Neural cell (in vitro differentiated cells): ENCODE results near the gene CCL4L2. TPM values are rescaled to one million over a fixed set of nuclear protein-coding genes. Genes with fewer than 3 reads are reported as not detected.
A peak's percentile ranks its signal among the peaks of the same experiment; 100 is the strongest.
"Not testable (repeated sequence)": the region's sequence is repeated elsewhere in the genome, so short reads cannot be mapped to it uniquely, and the experiment has no call there.

ENCODE experiments used
- H2AFZ ChIP-seq: fragments of 200-600, 300-800 bp; sonication (generic), shearing (Covaris generic); 2 replicates; pipeline ENCODE4 v1.6.0; 2014; ENCODE audit warnings: low read depth, mild to moderate bottlenecking, antibody characterized with exemption, low read length, moderate library complexity
- H3F3A ChIP-seq: fragments of 200-600 bp; shearing (Covaris generic); 2 replicates; pipeline ENCODE4 v1.6.1; 2016; ENCODE audit warnings: mild to moderate bottlenecking, moderate library complexity, mixed read lengths, antibody characterized with exemption, low read length; ENCODE audit not compliant: insufficient read depth, poor library complexity, severe bottlenecking
- H3K27ac ChIP-seq: fragments of 200-600, 300-800 bp; sonication (generic), shearing (Covaris generic); 2 replicates; pipeline ENCODE4 v1.5.1; 2014; ENCODE audit warnings: mild to moderate bottlenecking, low read length, moderate library complexity
- H3K27me3 ChIP-seq: fragments of 300-800, 200-600 bp; sonication (generic), shearing (Covaris generic); 2 replicates; pipeline ENCODE4 v1.6.0; 2014; ENCODE audit warnings: mild to moderate bottlenecking, low read depth, low read length, moderate library complexity; ENCODE audit not compliant: insufficient read depth
- H3K36me3 ChIP-seq: fragments of 300-800, 200-600 bp; sonication (generic), shearing (Covaris generic); 2 replicates; pipeline ENCODE4 v1.5.1; 2014; ENCODE audit warnings: mild to moderate bottlenecking, antibody characterized with exemption, low read length, moderate library complexity; ENCODE audit not compliant: insufficient read depth
- H3K4me2 ChIP-seq: fragments of 300-800, 200-600 bp; sonication (generic), shearing (Covaris generic); 2 replicates; pipeline ENCODE4 v1.6.0; 2014; ENCODE audit warnings: mild to moderate bottlenecking, low read length
- H3K4me3 ChIP-seq: fragments of 300-800, 200-600 bp; sonication (generic), shearing (Covaris generic); 2 replicates; pipeline ENCODE4 v1.5.1; 2014; ENCODE audit warnings: mild to moderate bottlenecking, low read length, moderate library complexity
- H3K79me2 ChIP-seq: fragments of 200-600 bp; shearing (Covaris generic); replicated peaks from 2 replicates; pipeline ENCODE4 v1.6.0; 2014; ENCODE audit warnings: mild to moderate bottlenecking, low read length, moderate library complexity; ENCODE audit not compliant: insufficient read depth
- H3K9ac ChIP-seq: fragments of 300-800, 200-600 bp; sonication (generic), shearing (Covaris generic); 2 replicates; pipeline ENCODE4 v1.6.1; 2016; ENCODE audit warnings: mild to moderate bottlenecking, low read length, mixed read lengths
- H3K9me2 ChIP-seq: fragments of 200-600 bp; shearing (Covaris generic); 2 replicates; pipeline ENCODE4 v1.6.1; 2016; ENCODE audit warnings: mild to moderate bottlenecking, low read length, mixed read lengths; ENCODE audit not compliant: insufficient read depth
- H3K9me3 ChIP-seq: fragments of 200-600, 300-800 bp; sonication (generic), shearing (Covaris generic); 2 replicates; pipeline ENCODE4 v1.6.1; 2016; ENCODE audit warnings: mild to moderate bottlenecking, mixed run types, low read length, moderate library complexity, mixed read lengths
- H4K20me1 ChIP-seq: fragments of 200-600 bp; shearing (Covaris generic); 2 replicates; pipeline ENCODE4 v1.6.1; 2016; ENCODE audit warnings: mild to moderate bottlenecking, mixed run types; ENCODE audit not compliant: insufficient read depth
- EP300 ChIP-seq: fragments of 450-650 bp; conservative IDR thresholded peaks from 2 replicates; pipeline ENCODE4 v1.6.1; 2014; ENCODE audit warnings: antibody characterized with exemption, mild to moderate bottlenecking, moderate library complexity; ENCODE audit not compliant: poor library complexity, severe bottlenecking
- MXI1 ChIP-seq: fragments of 450-650 bp; conservative IDR thresholded peaks from 2 replicates; pipeline ENCODE4 v1.6.1; 2014; ENCODE audit warnings: antibody characterized with exemption, mild to moderate bottlenecking; ENCODE audit not compliant: poor library complexity, severe bottlenecking
- POLR2AphosphoS5 ChIP-seq: IDR thresholded peaks from 2 replicates; pipeline ENCODE4 v1.6.1; 2012
- RAD21 ChIP-seq: fragments of 450-650 bp; conservative IDR thresholded peaks from 2 replicates; pipeline ENCODE4 v1.6.1; 2014; ENCODE audit warnings: antibody characterized with exemption, mild to moderate bottlenecking, moderate library complexity
- SMC3 ChIP-seq: fragments of 450-650 bp; conservative IDR thresholded peaks from 2 replicates; pipeline ENCODE4 v1.6.1; 2014; ENCODE audit warnings: antibody characterized with exemption, mild to moderate bottlenecking, moderate library complexity; ENCODE audit not compliant: poor library complexity
- TAF1 ChIP-seq: IDR thresholded peaks from 2 replicates; pipeline ENCODE4 v1.6.1; 2012; ENCODE audit warnings: low read depth
- polyA plus RNA-seq: library from polyadenylated mRNA; depleted of rRNA; stranded (reverse); fragments of >200 nt; gene quantifications from 2 replicates; pipeline ENCODE4 v1.2.3, GENCODE V29; 2014
- TF ChIP-seq, protein P1 (sequence below): fragments of 450-650 bp; IDR thresholded peaks from 2 replicates; pipeline ENCODE4 v1.5.1; 2014; ENCODE audit warnings: antibody characterized with exemption, mild to moderate bottlenecking, moderate library complexity; ENCODE audit not compliant: poor library complexity, severe bottlenecking

The CCL4L2 gene
- polyA plus RNA-seq, 1 donor from 2014 or later: not detected

- TF ChIP-seq, protein P1, sequence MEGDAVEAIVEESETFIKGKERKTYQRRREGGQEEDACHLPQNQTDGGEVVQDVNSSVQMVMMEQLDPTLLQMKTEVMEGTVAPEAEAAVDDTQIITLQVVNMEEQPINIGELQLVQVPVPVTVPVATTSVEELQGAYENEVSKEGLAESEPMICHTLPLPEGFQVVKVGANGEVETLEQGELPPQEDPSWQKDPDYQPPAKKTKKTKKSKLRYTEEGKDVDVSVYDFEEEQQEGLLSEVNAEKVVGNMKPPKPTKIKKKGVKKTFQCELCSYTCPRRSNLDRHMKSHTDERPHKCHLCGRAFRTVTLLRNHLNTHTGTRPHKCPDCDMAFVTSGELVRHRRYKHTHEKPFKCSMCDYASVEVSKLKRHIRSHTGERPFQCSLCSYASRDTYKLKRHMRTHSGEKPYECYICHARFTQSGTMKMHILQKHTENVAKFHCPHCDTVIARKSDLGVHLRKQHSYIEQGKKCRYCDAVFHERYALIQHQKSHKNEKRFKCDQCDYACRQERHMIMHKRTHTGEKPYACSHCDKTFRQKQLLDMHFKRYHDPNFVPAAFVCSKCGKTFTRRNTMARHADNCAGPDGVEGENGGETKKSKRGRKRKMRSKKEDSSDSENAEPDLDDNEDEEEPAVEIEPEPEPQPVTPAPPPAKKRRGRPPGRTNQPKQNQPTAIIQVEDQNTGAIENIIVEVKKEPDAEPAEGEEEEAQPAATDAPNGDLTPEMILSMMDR: no peak
- no peak for TF ChIP-seq MXI1
- TF ChIP-seq TAF1: no peak
These were observed 28.5 kb upstream of the CCL4L2 start (continued) for GRCh38 chr17:36182176-36183000.

DNA sequence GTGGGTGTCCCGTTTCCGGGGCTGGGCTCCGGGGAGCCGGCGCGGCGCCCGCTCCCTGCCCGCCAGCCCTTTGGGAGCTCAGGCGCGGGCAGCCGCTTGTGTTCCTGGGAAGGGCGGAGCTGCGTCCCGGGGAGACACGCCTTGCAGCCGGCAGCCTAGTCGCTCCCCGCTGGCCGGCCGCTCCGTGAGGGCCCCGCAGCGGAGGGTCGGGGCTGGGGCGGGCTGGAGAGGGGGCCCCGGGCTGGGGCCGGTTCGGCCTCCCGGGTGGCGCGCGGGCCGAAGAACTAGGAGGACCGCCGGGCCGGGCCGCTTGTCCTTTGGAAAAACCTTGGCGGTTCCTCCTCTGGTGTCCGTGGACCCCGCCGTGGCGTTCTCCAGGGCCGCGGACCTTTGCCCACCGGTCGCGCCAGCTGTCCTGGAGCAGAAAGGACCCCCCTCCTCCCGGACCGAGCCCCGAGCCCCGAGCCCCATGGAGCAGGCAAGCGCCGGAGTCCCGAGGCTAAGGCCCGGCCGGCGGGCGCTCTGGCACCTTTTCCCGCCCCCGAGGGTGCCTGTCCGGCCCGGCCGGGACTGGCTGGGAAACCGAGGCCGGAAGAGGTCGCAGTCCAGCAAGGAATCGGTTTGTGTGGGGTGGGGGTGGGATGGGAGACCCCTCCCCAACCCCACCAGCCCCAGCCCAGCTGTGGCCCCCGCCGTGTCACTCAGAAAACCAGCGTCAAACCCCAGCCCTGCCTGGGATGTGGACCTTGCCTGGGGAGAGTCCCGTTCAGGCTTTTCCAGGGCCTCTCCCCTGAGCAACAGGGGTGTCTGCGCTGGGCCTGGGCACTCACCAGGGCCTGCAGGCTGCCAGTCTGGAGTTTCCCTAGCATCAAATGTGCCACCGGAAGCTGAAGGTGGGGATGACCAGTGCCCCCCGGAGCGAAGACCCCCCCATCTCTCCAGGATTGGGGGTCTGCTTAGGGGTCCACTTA lies 27.6 kb upstream of the CCL4L2 start:
- no peaks in the 10 kb centered on the region for H3K9me2 ChIP-seq
- H2AFZ ChIP-seq: peak overlapping the region; percentile 36
- H4K20me1 ChIP-seq: no peaks in the 10 kb centered on the region
- H3K9me3 ChIP-seq: no peaks in the 10 kb centered on the region
- H3K4me2 ChIP-seq: peak overlapping the region; percentile 32
- H3K36me3 ChIP-seq: no peaks in the 10 kb centered on the region
- H3K27ac ChIP-seq: no peak overlapping the region
- H3K27me3 ChIP-seq: peaks cover 24% of the 10 kb centered on the region
- peak overlapping the region; percentile 55 for H3K9ac ChIP-seq
- peak overlapping the region; percentile 73 for H3K4me3 ChIP-seq
- H3F3A ChIP-seq: no peaks in the 10 kb centered on the region
- H3K79me2 ChIP-seq: no peaks in the 10 kb centered on the region
- TF ChIP-seq RAD21 (no peak), SMC3 (no peak)

GRCh38 chr17:36184023-36184765 lies 26.7 kb upstream of the CCL4L2 start:
- H3K4me2 ChIP-seq: no peak overlapping the region
- no peak overlapping the region for H3K4me3 ChIP-seq
- no peak overlapping the region for H3K9ac ChIP-seq
- no peak overlapping the region for H3K27ac ChIP-seq
- no peaks in the 10 kb centered on the region for H3K9me3 ChIP-seq
- H3K36me3 ChIP-seq: no peaks in the 10 kb centered on the region
- H3K79me2 ChIP-seq: no peaks in the 10 kb centered on the region
- no peak for TF ChIP-seq POLR2AphosphoS5
- no peaks in the 10 kb centered on the region for H3F3A ChIP-seq
- no peaks in the 10 kb centered on the region for H4K20me1 ChIP-seq
- H3K9me2 ChIP-seq: no peaks in the 10 kb centered on the region
- H3K27me3 ChIP-seq: peaks cover 24% of the 10 kb centered on the region
- H2AFZ ChIP-seq: no peak overlapping the region

- Histone ChIP-seq H3K36me3 (no peaks in the 10 kb centered on the region), H4K20me1 (no peaks in the 10 kb centered on the region), H3K27me3 (peaks cover 24% of the 10 kb centered on the region), H3K9me3 (no peaks in the 10 kb centered on the region), H3F3A (no peaks in the 10 kb centered on the region), H3K4me3 (no peak overlapping the region), H2AFZ (no peak overlapping the region), H3K4me2 (no peak overlapping the region), H3K9me2 (no peaks in the 10 kb centered on the region), H3K27ac (no peak overlapping the region), H3K79me2 (no peaks in the 10 kb centered on the region), H3K9ac (no peak overlapping the region)
- no peak for TF ChIP-seq MXI1
- no peak for TF ChIP-seq SMC3
- no peak for TF ChIP-seq POLR2AphosphoS5
- no peak for TF ChIP-seq TAF1
- TF ChIP-seq, protein P1: no peak
- no peak for TF ChIP-seq EP300
These were observed 25.4 kb upstream of the CCL4L2 start for GRCh38 chr17:36185416-36185815.

DNA sequence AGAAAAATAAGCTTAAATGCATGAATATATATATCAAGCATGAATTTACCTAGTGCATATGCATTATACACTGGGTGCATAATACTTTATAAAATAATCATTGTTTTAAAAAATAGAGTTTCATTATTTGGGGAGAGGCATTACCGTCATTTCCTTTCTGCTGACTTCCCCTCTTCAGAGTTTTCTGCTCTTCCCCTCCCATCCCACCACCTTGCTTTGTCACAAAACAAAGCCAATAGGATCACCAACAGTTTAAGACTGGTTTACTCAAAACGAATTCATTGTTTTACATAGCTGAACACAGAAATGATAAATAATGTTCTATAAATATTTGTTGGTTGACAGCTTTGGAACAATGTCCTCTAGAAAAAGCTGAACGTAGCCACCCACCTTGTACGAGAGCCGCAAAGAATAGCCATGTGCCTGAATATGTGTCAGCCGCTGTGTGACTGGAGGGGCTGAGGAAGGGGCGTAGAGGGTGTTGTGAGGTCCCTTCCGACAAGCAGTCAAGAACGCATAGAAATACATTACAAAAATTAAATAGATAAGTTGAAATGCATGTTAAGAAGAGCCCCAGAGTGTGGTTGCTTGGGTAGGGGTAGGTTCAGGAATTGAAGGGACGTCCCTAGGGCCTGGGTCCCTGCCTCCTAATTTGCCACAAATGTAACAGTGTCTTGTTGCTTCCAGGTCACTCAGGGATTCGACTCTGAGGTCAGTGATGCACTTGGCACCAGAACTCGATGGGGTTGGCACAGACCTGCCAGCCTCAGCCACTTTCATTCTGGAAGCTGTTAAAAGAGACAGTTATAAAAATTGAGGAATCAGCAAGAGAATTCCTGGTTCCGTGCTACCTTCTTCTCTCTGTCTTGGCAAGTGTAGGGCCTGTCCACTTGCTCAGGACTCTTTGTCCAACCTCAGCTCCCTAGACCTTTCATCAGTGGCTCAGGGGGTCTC lies 23.8 kb upstream of the CCL4L2 start:
- not testable (repeated sequence) for H3F3A ChIP-seq, H3K4me2 ChIP-seq, H3K9me2 ChIP-seq, H3K9ac ChIP-seq, H2AFZ ChIP-seq, H4K20me1 ChIP-seq, H3K27ac ChIP-seq, H3K36me3 ChIP-seq, H3K4me3 ChIP-seq, H3K79me2 ChIP-seq, H3K9me3 ChIP-seq
- H3K27me3 ChIP-seq: peaks cover 20% of the 10 kb centered on the region
